NCI-H187 (cell line): Measurements from ENCODE around the gene ANKRD60.

Experiments used
- DNase-seq, 2 experiments: peaks; one replicate each; lab custom pipeline; 2025; lab: John Stamatoyannopoulos, UW

The ANKRD60 gene

GRCh38 chr20:58194175-58194791 is 34.2 kb downstream of the ANKRD60 start:
- DNase-seq: no peak

GRCh38 chr20:58192567-58192966 is 35.9 kb downstream of the ANKRD60 start:
- DNase-seq: no peak

GRCh38 chr20:58192065-58192464 is 36.4 kb downstream of the ANKRD60 start:
- DNase-seq: no peak

GRCh38 chr20:58188527-58188926 is 39.9 kb downstream of the ANKRD60 start:
- DNase-seq: no peak

- DNase-seq: no peak
Observed at GRCh38 chr20:58184984-58185383, 43.5 kb downstream of the ANKRD60 start.

GRCh38 chr20:58184063-58184462 is 44.4 kb downstream of the ANKRD60 start:
- no peak for DNase-seq

GRCh38 chr20:58182521-58183140 is 45.8 kb downstream of the ANKRD60 start:
- no peak for DNase-seq

- DNase-seq: no peak
Observed at GRCh38 chr20:58179432-58180099, 48.9 kb downstream of the ANKRD60 start.

GRCh38 chr20:58179083-58179431 is 49.4 kb downstream of the ANKRD60 start:
- no peak for DNase-seq

- no peak for DNase-seq
Observed at GRCh38 chr20:58177799-58178198, 50.7 kb downstream of the ANKRD60 start.

GRCh38 chr20:58175836-58176235 is 52.6 kb downstream of the ANKRD60 start:
- no peak for DNase-seq

- DNase-seq: no peak
Observed at GRCh38 chr20:58175425-58175824, 53.0 kb downstream of the ANKRD60 start.

GRCh38 chr20:58174708-58175280 is 53.7 kb downstream of the ANKRD60 start:
- DNase-seq: no peak

GRCh38 chr20:58173930-58174707 is 54.3 kb downstream of the ANKRD60 start:
- no peak for DNase-seq

- DNase-seq: no peak
Observed at GRCh38 chr20:58173091-58173490, 55.4 kb downstream of the ANKRD60 start.

GRCh38 chr20:58171796-58172425 is 56.5 kb downstream of the ANKRD60 start:
- no peak for DNase-seq

GRCh38 chr20:58169450-58169849 is 59.0 kb downstream of the ANKRD60 start:
- no peak for DNase-seq

GRCh38 chr20:58168843-58169242 is 59.6 kb downstream of the ANKRD60 start:
- DNase-seq: no peak

- DNase-seq: no peak
Observed at GRCh38 chr20:58167759-58168158, 60.7 kb downstream of the ANKRD60 start.
